Subcutaneous abdominal adipose tissue (tissue), 5 donors: ENCODE measurements around the gene GGT6.

Source experiments
- H3K27ac ChIP-seq: one replicate; pipeline ENCODE4 v1.7.0; 2013; ENCODE audit warnings: low read depth, mild to moderate bottlenecking, inconsistent platforms, low read length, moderate library complexity
- H3K27me3 ChIP-seq, 5 donors: one replicate each; pipeline ENCODE4 v1.7.0; 2013; ENCODE audit warnings: low read length in 5 of 5, inconsistent platforms in 1 of 5; ENCODE audit not compliant: control insufficient read depth in 5 of 5, insufficient read depth in 4 of 5
- H3K36me3 ChIP-seq, 5 donors: one replicate each; pipeline ENCODE4 v1.7.0; 2013; ENCODE audit warnings: low read length in 5 of 5; ENCODE audit not compliant: control insufficient read depth in 5 of 5, insufficient read depth in 5 of 5
- H3K4me1 ChIP-seq, 5 donors: one replicate each; pipeline ENCODE4 v1.7.0; 2013; ENCODE audit warnings: low read length in 5 of 5, mild to moderate bottlenecking in 3 of 5, moderate library complexity in 1 of 5; ENCODE audit not compliant: control insufficient read depth in 5 of 5, insufficient read depth in 5 of 5
- H3K4me3 ChIP-seq, 5 donors: one replicate each; pipeline ENCODE4 v1.7.0; 2013; ENCODE audit warnings: low read length in 5 of 5, low read depth in 1 of 5
- H3K9ac ChIP-seq, 5 donors: one replicate each; pipeline ENCODE4 v1.7.0; 2013; ENCODE audit warnings: low read length in 5 of 5, mild to moderate bottlenecking in 4 of 5, moderate library complexity in 3 of 5
- H3K9me3 ChIP-seq, 5 donors: one replicate each; pipeline ENCODE4 v1.7.0; 2013; ENCODE audit warnings: low read length in 5 of 5; ENCODE audit not compliant: control insufficient read depth in 5 of 5
- donor health status: healthy.
- donor health status: healthy.
- donor health status: healthy.
- donor health status: healthy.
- donor health status: healthy.

The GGT6 gene

GRCh38 chr17:4577386-4577993 is 17.1 kb upstream of the GGT6 start:
- Histone ChIP-seq H3K9ac (no peak overlapping the region), H3K4me1 (no peaks in the 10 kb centered on the region), H3K4me3 (no peak overlapping the region), H3K36me3 (no peaks in the 10 kb centered on the region), H3K27ac (no peak overlapping the region), H3K27me3 (peaks cover 2 to 23% (median 18%) of the 10 kb centered on the region in 5 donors), H3K9me3 (no peaks in the 10 kb centered on the region)

DNA sequence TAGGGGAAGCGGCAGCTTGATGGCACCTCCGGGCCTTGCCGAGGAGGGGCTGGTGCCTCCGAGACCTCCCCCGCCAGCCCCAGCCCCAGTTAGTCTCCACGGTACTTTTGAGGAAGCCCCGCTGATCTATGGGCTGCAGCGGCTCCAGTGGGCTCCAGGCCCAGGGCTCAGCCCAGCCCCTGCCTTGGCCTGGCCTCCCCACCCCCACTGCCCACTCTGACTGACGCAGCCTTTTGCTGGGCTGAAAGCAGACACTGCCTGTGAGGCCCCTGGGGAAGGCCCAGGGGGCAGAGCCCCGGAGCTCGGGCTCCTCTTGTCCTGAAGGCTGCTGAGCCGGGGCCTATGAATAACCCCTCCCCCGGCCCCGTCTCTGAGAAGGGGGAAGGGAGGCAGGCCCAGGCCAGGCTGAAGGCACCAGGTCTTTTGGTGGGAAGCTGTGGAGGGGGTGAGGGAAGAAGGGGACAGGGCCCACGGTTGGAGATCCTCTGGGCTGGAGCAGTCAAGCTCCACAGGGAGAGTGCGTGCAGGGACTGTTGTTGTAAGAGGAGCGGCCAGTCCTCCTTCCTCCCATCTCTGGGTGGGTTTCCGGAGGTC is 16.4 kb upstream of the GGT6 start:
- no peak overlapping the region for H3K9ac ChIP-seq
- no peak overlapping the region for H3K27ac ChIP-seq
- H3K9me3 ChIP-seq = no peaks in the 10 kb centered on the region
- H3K27me3 ChIP-seq = peaks cover 0 to 17% (median 13%) of the 10 kb centered on the region in 5 donors
- H3K4me3 ChIP-seq = no peak overlapping the region
- H3K36me3 ChIP-seq = no peaks in the 10 kb centered on the region
- no peaks in the 10 kb centered on the region for H3K4me1 ChIP-seq

- Histone ChIP-seq H3K4me3 (no peak overlapping the region), H3K27ac (no peak overlapping the region), H3K27me3 (peaks cover 0 to 10% (median 8%) of the 10 kb centered on the region in 5 donors), H3K4me1 (no peaks in the 10 kb centered on the region), H3K9ac (no peak overlapping the region), H3K9me3 (no peaks in the 10 kb centered on the region), H3K36me3 (no peaks in the 10 kb centered on the region)
These were observed 15.8 kb upstream of the GGT6 start for GRCh38 chr17:4576161-4576558.

- no peaks in the 10 kb centered on the region for H3K4me1 ChIP-seq
- H3K9me3 ChIP-seq = no peaks in the 10 kb centered on the region
- peaks cover 0 to 6% (median 2%) of the 10 kb centered on the region in 5 donors for H3K27me3 ChIP-seq
- H3K4me3 ChIP-seq = no peak overlapping the region
- no peaks in the 10 kb centered on the region for H3K36me3 ChIP-seq
- no peak overlapping the region for H3K9ac ChIP-seq
- no peak overlapping the region for H3K27ac ChIP-seq
These were observed 14.2 kb upstream of the GGT6 start for GRCh38 chr17:4574448-4575045.

DNA sequence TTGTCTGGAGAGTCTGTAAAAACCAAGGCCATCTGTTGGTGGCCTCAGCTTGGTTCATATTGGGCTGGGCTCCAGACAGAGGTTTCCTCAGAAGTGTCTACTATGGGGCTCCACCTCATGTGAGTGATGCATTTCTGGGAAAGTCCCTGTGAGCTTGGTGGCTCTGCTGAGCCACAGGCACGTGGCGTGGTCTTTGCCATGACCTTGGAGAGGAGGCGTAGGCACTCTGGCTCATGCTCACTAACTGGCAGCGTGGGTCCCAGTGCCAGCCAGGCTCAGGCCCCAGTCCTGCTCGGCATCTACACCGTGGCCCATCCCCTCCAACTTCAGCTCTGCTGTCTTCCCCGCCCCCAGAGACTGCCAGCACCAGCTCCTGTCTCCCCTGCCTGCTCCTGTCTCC is 13.3 kb upstream of the GGT6 start:
- Histone ChIP-seq H3K4me3 (no peak overlapping the region), H3K27me3 (peaks cover 0 to 3% (median 0%) of the 10 kb centered on the region in 5 donors), H3K9me3 (no peaks in the 10 kb centered on the region), H3K9ac (no peak overlapping the region), H3K36me3 (no peaks in the 10 kb centered on the region), H3K4me1 (no peaks in the 10 kb centered on the region), H3K27ac (no peak overlapping the region)

GRCh38 chr17:4573115-4573514 is 12.7 kb upstream of the GGT6 start:
- H3K4me1 ChIP-seq = no peaks in the 10 kb centered on the region
- no peaks in the 10 kb centered on the region for H3K36me3 ChIP-seq
- H3K9ac ChIP-seq = no peak overlapping the region
- peaks cover 0 to 3% (median 0%) of the 10 kb centered on the region in 5 donors for H3K27me3 ChIP-seq
- no peak overlapping the region for H3K27ac ChIP-seq
- no peaks in the 10 kb centered on the region for H3K9me3 ChIP-seq
- no peak overlapping the region for H3K4me3 ChIP-seq

DNA sequence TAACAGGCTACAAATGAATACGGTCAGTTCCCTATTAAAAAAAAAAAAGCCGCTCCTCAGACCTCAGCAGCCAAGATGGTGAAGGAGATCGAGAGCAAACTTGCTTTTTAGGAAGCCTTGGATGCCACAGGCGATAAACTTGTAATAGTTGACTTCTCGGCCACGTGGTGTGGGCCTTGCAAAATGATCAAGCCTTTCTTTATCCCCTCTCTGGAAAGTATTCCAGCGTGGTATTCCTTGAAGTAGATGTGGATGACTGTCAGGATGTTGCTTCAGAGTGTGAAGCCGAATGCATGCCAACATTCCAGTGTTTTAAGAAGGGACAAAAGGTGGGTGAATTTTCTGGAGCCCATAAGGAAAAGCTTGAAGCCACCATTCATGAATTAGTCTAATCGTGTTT is 11.8 kb upstream of the GGT6 start:
- H3K4me1 ChIP-seq = no peaks in the 10 kb centered on the region
- no peak overlapping the region for H3K9ac ChIP-seq
- no peaks in the 10 kb centered on the region for H3K9me3 ChIP-seq
- no peaks in the 10 kb centered on the region for H3K36me3 ChIP-seq
- no peak overlapping the region for H3K27ac ChIP-seq
- no peak overlapping the region for H3K4me3 ChIP-seq
- peaks cover 0 to 3% (median 0%) of the 10 kb centered on the region in 5 donors for H3K27me3 ChIP-seq

- no peak overlapping the region for H3K27ac ChIP-seq
- no peak overlapping the region for H3K4me3 ChIP-seq
- H3K27me3 ChIP-seq = no peaks in the 10 kb centered on the region
- H3K4me1 ChIP-seq = peaks cover 0 to 7% (median 2%) of the 10 kb centered on the region in 5 donors
- H3K9me3 ChIP-seq = no peaks in the 10 kb centered on the region
- H3K36me3 ChIP-seq = no peaks in the 10 kb centered on the region
- no peak overlapping the region for H3K9ac ChIP-seq
These were observed 9.2 kb upstream of the GGT6 start for GRCh38 chr17:4569591-4569990.

GRCh38 chr17:4566785-4567184 is 6.4 kb upstream of the GGT6 start:
- H3K4me1 ChIP-seq = peaks cover 0 to 7% (median 2%) of the 10 kb centered on the region in 5 donors
- no peak overlapping the region for H3K4me3 ChIP-seq
- H3K36me3 ChIP-seq = no peaks in the 10 kb centered on the region
- no peaks in the 10 kb centered on the region for H3K9me3 ChIP-seq
- no peak overlapping the region for H3K9ac ChIP-seq
- H3K27ac ChIP-seq = no peak overlapping the region
- no peaks in the 10 kb centered on the region for H3K27me3 ChIP-seq
